ENCODE measurements around the gene DYTN.
"Not testable (repeated sequence)": the region's sequence is repeated elsewhere in the genome, so short reads cannot be mapped to it uniquely, and the experiment has no call there.

The DYTN gene

DNA sequence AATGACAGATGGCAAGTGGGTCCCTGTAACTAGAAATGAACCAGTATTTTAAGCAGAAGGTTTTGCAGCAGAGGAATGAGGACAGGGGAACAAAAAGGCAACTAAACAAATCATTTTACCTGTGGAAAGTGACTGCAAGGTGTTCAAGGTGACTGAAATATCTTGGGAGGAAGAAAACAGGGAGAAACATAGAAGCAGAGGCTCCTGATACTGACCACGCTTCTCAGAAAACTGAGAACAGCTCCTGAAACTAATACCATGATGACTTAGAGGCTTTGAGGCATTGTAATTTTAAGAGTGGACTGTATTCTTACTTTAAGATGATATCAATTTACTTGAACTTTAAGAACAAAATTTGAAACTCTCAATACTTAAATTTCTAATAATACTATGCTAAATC, at the start of gene DYTN:
TSS of gene DYTN (minus strand) at position 101 of the 400 bp plus-strand sequence. CDS start 117 bp downstream, outside the sequence.
- DNase-seq = no peak

DNA sequence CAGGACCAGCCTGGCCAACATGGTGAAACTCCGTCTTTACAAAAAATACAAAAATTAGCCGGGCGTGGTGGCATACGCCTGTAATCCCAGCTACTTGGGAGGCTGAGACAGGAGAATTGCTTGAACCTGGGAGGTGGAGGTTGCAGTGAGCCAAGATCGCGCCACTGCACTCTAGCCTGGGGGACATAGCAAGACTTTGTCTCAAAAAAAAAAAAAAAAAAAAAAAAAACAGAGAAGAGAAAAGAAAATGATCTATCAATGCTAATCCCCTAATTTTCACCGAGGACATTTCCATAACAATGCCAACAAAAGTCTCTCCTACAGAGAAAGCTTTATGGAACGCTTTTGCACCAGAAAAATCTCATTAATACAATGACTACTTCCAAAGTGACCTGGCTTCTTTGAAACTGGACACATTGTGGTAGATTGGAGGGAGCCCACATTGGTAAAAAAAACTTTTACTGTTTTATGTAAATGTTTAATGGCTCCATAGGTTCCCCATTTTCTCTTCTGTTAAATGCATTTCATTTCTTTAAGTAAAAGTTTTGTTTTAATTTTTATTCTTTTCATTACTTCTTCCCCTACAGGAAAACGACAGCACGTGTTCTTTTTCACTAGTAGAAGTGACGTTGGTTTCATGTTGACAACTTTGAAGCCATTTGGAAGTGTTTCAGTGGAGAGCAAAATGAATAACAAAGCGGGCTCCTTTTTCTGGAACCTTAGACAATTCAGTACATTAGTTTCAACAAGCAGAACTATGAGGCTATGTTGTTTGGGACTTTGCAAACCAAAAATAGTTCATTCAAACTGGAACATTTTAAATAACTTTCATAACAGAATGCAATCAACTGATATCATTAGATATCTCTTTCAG, 48.1 kb upstream of the DYTN start:
- DNase-seq = no peak

DNA sequence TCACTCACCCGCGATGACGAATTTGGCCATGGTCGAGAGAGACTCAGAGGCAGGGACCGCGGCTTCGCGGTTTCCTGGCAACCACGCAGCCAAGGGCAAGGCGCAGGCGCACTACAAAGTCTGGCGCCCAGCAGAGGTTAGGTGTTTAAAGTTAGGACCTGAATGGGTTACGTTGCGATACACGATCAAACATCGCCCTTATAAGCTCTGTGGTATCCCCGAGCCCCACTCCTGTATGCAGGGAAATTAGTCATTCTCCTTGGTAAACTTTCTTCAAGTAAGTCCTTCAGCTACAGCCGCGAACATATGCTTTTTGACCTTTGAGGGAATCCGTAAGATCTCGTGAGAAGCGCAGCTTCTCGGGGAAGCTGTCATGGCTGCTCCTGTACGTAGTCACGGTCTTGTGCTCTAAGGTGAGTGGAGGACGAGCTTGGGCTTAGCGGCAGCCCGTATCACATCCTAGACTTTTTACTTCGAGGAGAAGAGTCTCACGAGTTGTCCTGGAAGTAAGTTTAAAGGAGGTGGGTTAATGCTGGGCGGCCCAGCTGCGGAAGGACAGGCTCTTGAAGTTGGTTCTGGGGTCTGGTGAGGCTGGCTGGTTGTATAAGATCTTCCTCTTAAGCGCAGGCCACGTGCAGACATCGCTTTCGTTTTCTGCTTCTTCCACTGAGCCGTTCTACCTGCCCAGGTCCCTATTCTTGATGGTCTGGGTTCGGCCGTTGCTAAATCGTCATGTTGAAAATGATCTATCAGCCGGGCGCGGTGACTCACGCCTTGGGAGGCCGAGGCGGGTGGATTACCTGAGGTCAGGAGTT, 47.3 kb upstream of the DYTN start, which contains the start of the genes FASTKD2 and MDH1B:
TSS of gene FASTKD2 (plus strand) at position 365 of the 815 bp plus-strand sequence. CDS start 1,088 bp downstream, outside the sequence.
TSS of gene MDH1B (minus strand) at position 87 of the 815 bp plus-strand sequence. CDS start at position 30, 57 bp downstream.
- DNase-seq = peak; percentile 30

DNA sequence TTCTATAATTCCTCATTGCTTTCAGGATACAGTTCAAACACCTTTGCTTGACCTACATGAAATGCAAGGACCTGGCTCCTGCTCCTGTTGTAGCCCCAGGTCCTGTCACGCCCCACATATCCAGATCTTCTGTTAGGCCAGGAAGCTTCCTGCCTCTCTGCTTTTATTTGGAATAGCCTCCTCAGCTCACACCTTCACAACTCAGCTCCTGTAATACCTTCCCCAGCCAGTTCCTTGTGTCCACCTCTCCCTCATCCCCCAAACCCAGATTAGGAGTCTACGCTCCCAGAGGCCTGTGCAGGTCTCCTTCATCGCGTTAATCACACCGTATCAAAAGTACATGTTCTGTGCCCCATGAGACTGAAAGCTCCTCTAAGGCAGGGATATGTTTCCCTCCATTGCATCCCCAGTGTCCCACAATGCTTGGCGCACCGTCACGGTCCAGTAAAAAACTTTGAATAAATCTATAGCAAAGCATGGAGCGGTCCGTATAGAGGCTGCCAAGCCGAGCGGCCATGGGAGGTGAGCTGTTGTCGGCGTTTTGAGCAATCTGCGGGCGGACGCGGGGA, 46.6 kb upstream of the DYTN start:
- DNase-seq = no peak

GRCh38 chr2:206756816-206757215, 38.6 kb upstream of the DYTN start:
- no peak for DNase-seq

DNA sequence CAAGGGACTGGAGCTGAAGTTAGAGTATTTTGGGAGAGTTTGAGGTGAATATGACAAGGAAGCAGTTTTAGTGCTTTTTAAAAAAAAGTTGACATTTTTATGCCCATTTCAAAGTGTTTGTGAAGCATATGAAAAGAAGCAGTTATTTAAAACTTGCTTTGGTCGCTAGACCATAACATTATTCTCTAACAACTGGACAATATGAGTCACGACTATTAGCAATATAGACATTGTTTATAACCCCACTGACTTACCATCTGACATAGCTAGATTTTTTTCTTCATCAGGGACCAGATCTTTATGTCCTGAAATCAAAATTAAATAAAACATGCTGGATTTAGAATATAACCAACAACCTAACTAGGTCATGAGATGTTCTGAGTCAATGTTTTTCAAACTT, 22.6 kb upstream of the DYTN start:
- DNase-seq = no peak

DNA sequence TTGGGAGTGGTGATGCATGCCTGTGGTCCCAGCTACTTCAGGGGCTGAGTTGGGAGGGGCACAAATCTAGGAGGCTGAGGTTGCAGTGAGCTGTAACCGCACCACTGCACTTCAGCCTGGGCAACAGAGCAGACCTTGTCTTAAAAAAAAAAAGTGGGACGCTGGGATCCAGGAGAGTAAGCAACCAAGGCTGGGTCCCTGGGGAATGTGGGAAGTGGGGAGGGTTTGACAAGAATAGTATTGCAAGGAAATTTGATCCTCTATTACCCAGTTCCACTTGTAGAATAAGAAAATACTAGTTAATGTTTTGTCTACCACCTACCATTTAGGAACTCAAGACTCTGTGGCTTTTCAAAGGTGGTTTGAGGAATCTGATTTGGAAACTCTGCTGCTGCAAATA, 21.1 kb upstream of the DYTN start:
- no peak for DNase-seq

DNA sequence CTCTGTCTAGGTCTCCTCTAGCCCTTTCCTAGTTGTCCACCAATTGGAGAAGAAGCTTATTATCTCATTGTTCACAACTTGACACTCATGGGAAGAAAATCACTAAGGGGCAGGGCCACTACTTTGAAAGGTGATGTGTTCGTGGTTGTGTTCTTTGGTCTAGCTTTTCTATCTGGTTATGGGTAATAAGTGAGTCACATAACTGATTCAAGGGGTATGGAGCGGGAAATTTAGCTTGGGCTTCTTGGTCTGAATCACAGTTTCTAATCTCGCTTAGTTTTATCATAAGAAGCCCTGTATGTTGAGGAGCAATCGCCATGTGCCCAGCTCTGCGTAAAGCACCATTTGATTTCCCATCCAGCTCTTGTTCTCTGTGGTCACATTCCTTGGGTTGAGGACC, 18.7 kb upstream of the DYTN start:
- no peak for DNase-seq

GRCh38 chr2:206733341-206733740, 15.1 kb upstream of the DYTN start:
- no peak for DNase-seq

DNA sequence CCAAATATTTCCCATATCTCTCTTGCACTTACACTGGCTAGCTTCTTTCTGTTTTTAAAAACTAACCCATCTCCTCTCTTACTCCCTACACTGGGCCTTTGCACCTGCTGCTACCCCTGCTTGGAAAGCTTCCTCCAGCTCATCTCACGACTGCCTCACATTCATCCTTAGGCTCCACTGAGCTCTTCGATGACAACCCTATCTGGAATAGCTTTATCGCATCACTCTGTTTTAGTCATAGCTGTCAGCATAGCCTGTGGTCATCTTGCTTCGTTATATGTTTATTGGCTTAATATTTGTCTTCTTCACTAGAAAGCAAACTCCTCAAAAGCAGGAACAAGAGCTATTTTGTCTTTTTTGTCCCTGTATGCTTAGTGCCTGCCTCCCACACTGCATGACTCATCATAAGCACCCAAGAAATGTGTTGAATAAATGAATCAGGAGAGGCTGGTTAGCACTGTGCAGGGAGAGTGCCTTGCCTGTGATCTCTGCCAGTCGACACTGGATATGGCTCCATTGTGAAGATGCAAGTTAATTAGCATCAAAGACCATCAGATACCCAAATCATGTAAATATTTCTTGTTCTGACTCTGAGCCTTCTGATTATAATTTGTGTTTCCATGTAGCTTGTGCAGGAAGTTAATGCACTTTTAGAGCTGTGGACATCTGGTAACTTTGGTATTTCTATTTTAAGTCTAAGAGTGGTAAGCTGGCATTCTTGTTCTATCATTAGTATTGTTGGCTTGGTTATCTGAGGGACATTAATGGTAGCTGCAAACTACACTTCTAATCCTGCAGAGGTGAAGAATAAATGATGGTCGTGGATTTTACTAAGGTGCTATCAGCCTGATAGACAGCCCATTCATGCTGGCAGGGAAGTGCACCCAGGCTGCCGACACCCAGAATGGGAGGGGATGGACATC, 10.3 kb upstream of the DYTN start:
- no peak for DNase-seq

DNA sequence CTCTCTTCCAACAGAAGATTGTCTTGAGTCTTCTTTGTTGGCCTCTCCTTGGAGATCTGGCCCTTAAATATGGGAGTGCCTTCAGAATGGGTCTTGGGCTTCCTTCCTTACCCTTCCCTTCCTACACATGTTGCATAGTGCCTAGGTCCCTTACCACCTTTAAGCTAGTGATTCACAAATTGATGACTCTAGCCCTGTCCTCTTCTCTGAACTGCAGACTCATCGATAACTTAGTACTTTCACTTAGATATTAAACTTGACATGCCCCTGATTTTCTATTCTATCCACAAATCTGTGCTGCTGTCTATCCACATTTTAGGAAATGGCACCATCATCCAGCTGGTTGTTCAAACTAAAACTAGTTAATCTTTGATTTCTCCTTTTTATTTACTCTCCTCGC, 9.1 kb upstream of the DYTN start:
- DNase-seq = no peak

DNA sequence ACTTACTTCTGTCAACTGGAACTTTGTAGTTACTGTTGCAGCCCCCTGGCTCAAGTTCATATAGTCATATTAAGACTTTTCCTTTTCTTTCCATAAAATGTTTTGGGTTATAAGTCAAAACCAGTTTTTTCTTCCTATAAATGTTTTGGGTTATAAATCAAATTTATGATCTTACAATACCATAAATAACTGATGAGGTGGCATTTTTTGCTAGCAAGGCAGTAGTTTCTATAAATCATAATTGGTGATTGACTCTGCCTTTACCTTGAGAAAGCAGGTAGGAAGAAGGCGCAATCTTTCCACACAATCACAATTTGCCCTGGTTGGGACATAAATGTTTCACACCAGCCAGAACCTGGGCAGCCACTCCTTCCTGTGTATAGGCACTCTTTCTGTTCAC, 5.1 kb upstream of the DYTN start:
- DNase-seq = no peak

- DNase-seq = no peak
Measured at GRCh38 chr2:206721256-206721920, 3.2 kb upstream of the DYTN start.

DNA sequence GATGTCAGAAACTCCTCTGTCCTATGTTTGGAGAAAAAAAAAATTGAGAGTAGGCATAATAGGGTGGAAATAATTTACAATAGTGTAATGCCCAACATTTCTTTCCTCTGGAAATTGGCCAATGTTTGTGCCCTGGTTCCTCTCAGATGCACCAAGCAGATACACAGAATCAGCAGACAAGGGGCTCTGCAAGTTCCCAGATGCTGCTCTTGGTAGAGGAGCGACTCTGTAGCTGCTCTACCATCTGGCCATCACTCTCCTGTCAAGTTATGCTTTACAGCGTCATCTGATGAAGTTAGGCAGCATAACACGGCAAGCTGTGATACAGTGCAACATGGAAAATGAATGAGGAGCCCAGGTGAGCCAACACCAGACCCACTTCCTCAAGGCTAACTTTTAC, 1.6 kb downstream of the DYTN start:
- DNase-seq = no peak

- not testable (repeated sequence) for DNase-seq
Measured at GRCh38 chr2:206715183-206715582, 3.0 kb downstream of the DYTN start.

GRCh38 chr2:206713746-206714145, 4.5 kb downstream of the DYTN start:
- no peak for DNase-seq

- no peak for DNase-seq
Measured at GRCh38 chr2:206708286-206708685, 9.9 kb downstream of the DYTN start.

DNA sequence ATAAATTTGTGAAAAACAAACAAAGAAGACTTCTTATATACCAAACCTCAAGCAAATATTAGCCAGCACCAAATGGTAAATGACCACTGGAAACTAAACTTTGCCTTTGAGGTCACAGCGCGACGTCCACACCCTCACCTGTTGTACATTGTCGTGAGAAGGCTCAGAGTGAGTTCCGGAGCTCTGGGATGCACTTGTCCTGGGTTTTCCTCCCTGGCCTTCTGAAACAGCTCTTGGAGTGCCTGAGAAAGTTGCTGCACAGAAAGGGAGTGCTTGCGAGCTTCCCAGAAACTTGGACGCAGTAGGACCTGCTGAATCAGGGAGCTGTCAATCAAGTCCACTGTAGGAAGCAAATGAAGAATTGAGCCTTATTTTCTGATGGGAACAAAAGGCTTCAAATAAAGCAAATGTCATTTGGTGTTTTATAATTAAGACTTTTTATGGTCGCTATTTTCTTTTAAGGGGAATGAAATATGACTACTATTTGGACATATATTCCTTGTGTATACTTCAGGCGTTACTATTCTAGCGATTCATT, 11.0 kb downstream of the DYTN start:
- DNase-seq = no peak

- no peak for DNase-seq
Measured at GRCh38 chr2:206701952-206702605, 16.1 kb downstream of the DYTN start.

DNA sequence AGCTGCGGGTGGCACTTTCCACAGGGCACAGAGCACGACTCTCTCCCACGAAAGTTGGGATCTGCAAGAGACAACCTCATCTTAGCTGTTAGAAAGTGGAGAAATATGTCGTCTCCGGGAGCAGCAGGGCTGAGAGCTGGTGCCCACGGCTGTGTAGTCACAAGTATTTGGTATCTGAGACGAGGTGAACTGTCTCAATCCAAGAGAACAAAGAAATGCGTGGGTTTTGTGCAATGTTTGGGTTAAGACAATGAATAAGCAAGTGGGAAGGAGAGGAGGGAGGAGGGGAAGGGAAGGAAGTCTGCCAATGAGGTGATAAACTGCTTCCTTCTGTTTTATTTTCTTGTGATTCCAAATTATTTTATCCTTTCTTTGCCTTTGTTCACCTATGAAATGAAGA, 18.0 kb downstream of the DYTN start:
- no peak for DNase-seq

GRCh38 chr2:206698811-206699210, 19.4 kb downstream of the DYTN start:
- DNase-seq = no peak
